K562 (cell line): ENCODE data around the gene ATP2A3. TPM values are rescaled to one million over a fixed set of nuclear protein-coding genes. Genes with fewer than 3 reads are reported as not detected.

Source experiments
- ATAC-seq: fragments of 200-7000 bp; cut with Tn5 transposase; 3 replicates; pipeline ENCODE4 v1.9.1; 2020; ENCODE audit warnings: moderate library complexity
- BruUV-seq: library from RNA; stranded (reverse); fragments of 400-500 nt; replicated peaks from 2 replicates; lab custom pipeline; 2021; lab: Mats Ljungman, UMichigan
- CTCF ChIA-PET: fragments of 300-600 bp; formaldehyde crosslinking; extraction: SDS; loops from one replicate; lab custom pipeline; 2021; ENCODE audit warnings: low intra/inter-chr PET ratio; lab: Yijun Ruan, JAX
- POLR2A ChIA-PET: fragments of 300-600, 350-650 bp; sonication (Branson Sonifier 250); formaldehyde crosslinking; extraction: SDS; loops from one replicate; lab custom pipeline; 2021; ENCODE audit warnings: antibody characterized with exemption, inconsistent platforms; lab: Yijun Ruan, JAX
- DNase-seq, 4 experiments: peaks; one replicate each; pipeline versions ENCODE4 v3.0.0 to v3.0.0-alpha.2; 2011 to 2018; ENCODE audit warnings: low spot score in 3 of 4, mixed read lengths in 3 of 4; ENCODE audit errors: extremely low read depth in 1 of 4
- FAIRE-seq: peaks from 2 replicates; lab custom pipeline; 2011; peaks lifted over from hg19 to GRCh38; lab: Jason Lieb, UNC
- H2AFZ ChIP-seq: 2 replicates; pipeline ENCODE4 v1.6.0; 2011; ENCODE audit warnings: low read depth, low read length, control low read depth, inconsistent platforms
- H3K27ac ChIP-seq: fragments of 200-600 bp; 3 replicates; pipeline ENCODE4 v1.8.0; 2011; ENCODE audit warnings: low read depth, mild to moderate bottlenecking, control low read depth, inconsistent platforms, low read length, moderate library complexity, mixed read lengths; ENCODE audit errors: extremely low read depth
- H3K27me3 ChIP-seq, 2 experiments: fragments of 300-600 bp in 1 of 2; 2 replicates in 1 of 2; 3 replicates in 1 of 2; pipeline versions ENCODE4 v1.6.0 to v1.8.0; 2011; ENCODE audit warnings: inconsistent platforms in 2 of 2, low read length in 2 of 2, mild to moderate bottlenecking in 1 of 2, mixed read lengths in 1 of 2, moderate library complexity in 1 of 2; ENCODE audit not compliant: control insufficient read depth in 2 of 2, insufficient read depth in 2 of 2
- H3K36me3 ChIP-seq: fragments of 300-600 bp; 3 replicates; pipeline ENCODE4 v1.8.0; 2011; ENCODE audit warnings: mild to moderate bottlenecking, low read length, inconsistent platforms; ENCODE audit not compliant: control insufficient read depth, insufficient read depth
- H3K4me1 ChIP-seq, 2 experiments: fragments of 200-600 bp in 1 of 2; replicated peaks in 1 of 2; 2 replicates in 1 of 2; 3 replicates in 1 of 2; pipeline versions ENCODE4 v1.5.1 to v1.8.0; 2011; ENCODE audit warnings: inconsistent platforms in 2 of 2, low read length in 2 of 2, mild to moderate bottlenecking in 1 of 2, mixed read lengths in 1 of 2, moderate library complexity in 1 of 2; ENCODE audit not compliant: control insufficient read depth in 2 of 2, insufficient read depth in 2 of 2
- H3K4me2 ChIP-seq: 2 replicates; pipeline ENCODE4 v1.6.1; 2011; ENCODE audit warnings: low read length, control low read depth, inconsistent platforms, mixed read lengths; ENCODE audit not compliant: insufficient read depth
- H3K4me3 ChIP-seq: fragments of 200-600 bp; sonication (generic), shearing (Covaris generic); 2 replicates; pipeline ENCODE4 v1.5.1; 2016; ENCODE audit warnings: control low read depth, inconsistent platforms
- H3K79me2 ChIP-seq: fragments of 200-600 bp; 3 replicates; pipeline ENCODE4 v1.8.0; 2011; ENCODE audit warnings: low read length, inconsistent platforms; ENCODE audit not compliant: control insufficient read depth, insufficient read depth
- H3K9ac ChIP-seq, 2 experiments: 2 replicates each; pipeline versions ENCODE4 v1.6.0 to v1.6.1; 2011; ENCODE audit warnings: low read depth in 2 of 2, low read length in 2 of 2, control low read depth in 1 of 2, inconsistent platforms in 1 of 2, mild to moderate bottlenecking in 1 of 2, mixed read lengths in 1 of 2; ENCODE audit not compliant: insufficient read depth in 1 of 2
- H3K9me1 ChIP-seq: one replicate; pipeline ENCODE4 v1.6.0; 2011; ENCODE audit warnings: inconsistent platforms, mild to moderate bottlenecking, low read length, moderate library complexity; ENCODE audit not compliant: control insufficient read depth, insufficient read depth
- H3K9me3 ChIP-seq: replicated peaks from 2 replicates; pipeline ENCODE4 v1.5.1; 2011; ENCODE audit warnings: low read depth, low read length, inconsistent platforms; ENCODE audit not compliant: control insufficient read depth, insufficient read depth
- H4K20me1 ChIP-seq: replicated peaks from 2 replicates; pipeline ENCODE4 v1.6.1; 2011; ENCODE audit warnings: low read length, inconsistent platforms, mixed read lengths; ENCODE audit not compliant: control insufficient read depth, insufficient read depth
- BACH1 ChIP-seq: fragments of 200-800 bp; sonication (Bioruptor generic); IDR thresholded peaks from 2 replicates; pipeline ENCODE4 v1.6.1; 2016; ENCODE audit warnings: missing genetic modification characterization, missing compliant biosample characterization
- HBP1 ChIP-seq: fragments of 450-650 bp; formaldehyde crosslinking; IDR thresholded peaks from 2 replicates; pipeline ENCODE4 v1.4.0; 2022; ENCODE audit warnings: missing genetic modification characterization
- HMGN3 ChIP-seq: IDR thresholded peaks from 2 replicates; pipeline ENCODE4 v1.6.1; 2011; ENCODE audit warnings: borderline replicate concordance, low read depth, mild to moderate bottlenecking, mixed read lengths, low read length; ENCODE audit not compliant: insufficient read length; ENCODE audit errors: extremely low read depth
- ILK ChIP-seq: fragments of 450-650 bp; IDR thresholded peaks from 2 replicates; pipeline ENCODE4 v1.6.1; 2016; ENCODE audit warnings: missing genetic modification characterization, low read depth, mild to moderate bottlenecking, missing compliant biosample characterization, moderate library complexity, borderline replicate concordance
- KDM4B ChIP-seq, 2 experiments: fragments of 450-650 bp in 1 of 2; sonication (generic) in 1 of 2; IDR thresholded peaks; 2 replicates each; pipeline ENCODE4 v1.6.1; 2016 to 2017; ENCODE audit warnings: borderline replicate concordance in 2 of 2, antibody characterized with exemption in 1 of 2, low read depth in 1 of 2, mild to moderate bottlenecking in 1 of 2
- NFIC ChIP-seq: fragments of 450-650 bp; IDR thresholded peaks from 2 replicates; pipeline ENCODE4 v1.6.1; 2017; ENCODE audit warnings: mild to moderate bottlenecking, inconsistent platforms
- POLR2AphosphoS2 ChIP-seq: IDR thresholded peaks from 2 replicates; pipeline ENCODE4 v1.6.1; 2012; ENCODE audit warnings: low read length, improper control_type of control experiment
- POLR2G ChIP-seq: fragments of 200-400 bp; formaldehyde crosslinking; IDR thresholded peaks from 2 replicates; pipeline ENCODE4 v1.6.1; 2017; ENCODE audit warnings: low read depth, mild to moderate bottlenecking, antibody characterized with exemption, low read length, moderate library complexity
- RBFOX2 ChIP-seq: fragments of 200-400 bp; formaldehyde crosslinking; IDR thresholded peaks from 2 replicates; pipeline ENCODE4 v1.6.1; 2017; ENCODE audit warnings: low read depth, mild to moderate bottlenecking, low read length, moderate library complexity
- RBM22 ChIP-seq: fragments of 200-400 bp; formaldehyde crosslinking; IDR thresholded peaks from 2 replicates; pipeline ENCODE4 v1.6.1; 2018; ENCODE audit warnings: low read length, low read depth; ENCODE audit not compliant: poor library complexity, severe bottlenecking
- SNIP1 ChIP-seq: fragments of 450-650 bp; IDR thresholded peaks from 2 replicates; pipeline ENCODE4 v1.7.1; 2017; ENCODE audit warnings: low read depth, mild to moderate bottlenecking
- YY1 ChIP-seq, 3 experiments: IDR thresholded peaks; 2 replicates each; pipeline ENCODE4 v1.6.1; 2011; ENCODE audit warnings: low read length in 2 of 3, mild to moderate bottlenecking in 2 of 3, moderate library complexity in 2 of 3, borderline replicate concordance in 1 of 3, control low read depth in 1 of 3, low read depth in 1 of 3; ENCODE audit not compliant: insufficient read depth in 3 of 3, insufficient replicate concordance in 2 of 3, control insufficient read depth in 1 of 3, insufficient read length in 1 of 3; ENCODE audit errors: extremely low read depth in 1 of 3
- ZBTB8A ChIP-seq: fragments of 450-650 bp; IDR thresholded peaks from 2 replicates; pipeline ENCODE4 v1.6.1; 2018; ENCODE audit warnings: mild to moderate bottlenecking, moderate library complexity; ENCODE audit not compliant: partially characterized antibody
- ZNF140 ChIP-seq: fragments of 250-450 bp; sonication (Bioruptor Pico); IDR thresholded peaks from 2 replicates; pipeline ENCODE4 v1.8.0; 2021; ENCODE audit warnings: moderate library complexity, mild to moderate bottlenecking, inconsistent platforms
- ZNF408 ChIP-seq: fragments of 250-450 bp; sonication (Bioruptor Pico); IDR thresholded peaks from 2 replicates; pipeline ENCODE4 v1.4.0; 2020; ENCODE audit warnings: low read depth, mild to moderate bottlenecking, moderate library complexity
- ZNF551 ChIP-seq: fragments of 250-450 bp; sonication (Bioruptor Pico); IDR thresholded peaks from 2 replicates; pipeline ENCODE4 v1.5.0; 2021; ENCODE audit warnings: mild to moderate bottlenecking, moderate library complexity
- ZNF561 ChIP-seq: fragments of 450-650 bp; formaldehyde crosslinking; conservative IDR thresholded peaks from 2 replicates; pipeline ENCODE4 v1.4.0; 2020; ENCODE audit warnings: mild to moderate bottlenecking, moderate library complexity
- WGBS: fragments of 100-300 bp; shearing (Covaris generic); methylation state at CpG from one replicate; pipeline ENCODE4 v1.1.6; 2016; ENCODE audit warnings: low coverage, mixed read lengths; ENCODE audit not compliant: insufficient coverage; ENCODE audit errors: missing lambda C conversion rate; 5-methylcytosine and 5-hydroxymethylcytosine counted together
- in situ Hi-C: fragments of 300-500 bp; cut with MboI; formaldehyde crosslinking; loops from 4 replicates; pipeline ENCODE4 v1.15.0; 2018; ENCODE audit warnings: inconsistent platforms, mixed read lengths
- intact Hi-C: fragments of 100-400 bp; cut with micrococcal nuclease; formaldehyde crosslinking; loops from 2 replicates; pipeline ENCODE4 v1.14.2; 2022
- polyA plus RNA-seq, 8 experiments: library from polyadenylated mRNA; depleted of rRNA in 4 of 8; stranded (reverse) in 5 of 8; unstranded in 3 of 8; fragments of >200 nt; fragmentation: Nextera tagmentation in 2 of 8; fragmentation: Illumina TruSeq in 1 of 8; extraction: Ambion mirVana in 2 of 8; extraction: Trizol in 1 of 8; gene quantifications; 2 replicates each; pipeline versions ENCODE4 v1.2.1 to v1.2.3, GENCODE V29; 2011 to 2014; ENCODE audit warnings: inconsistent platforms in 1 of 8, missing spikeins in 1 of 8
- total RNA-seq, 7 experiments: library from RNA; depleted of rRNA in 6 of 7; stranded (reverse); fragments of >200 nt in 6 of 7; fragmentation: Illumina TruSeq in 2 of 7; extraction: Trizol in 2 of 7; gene quantifications; 2 replicates each; pipeline versions ENCODE4 v1.2.1 to v1.2.3, GENCODE V29; 2011 to 2021; ENCODE audit warnings: low replicate concordance in 1 of 7
- TF ChIP-seq, protein P1 (sequence below): fragments of 200-800 bp; sonication (Bioruptor generic); IDR thresholded peaks from 2 replicates; pipeline ENCODE4 v1.6.1; 2017; ENCODE audit warnings: missing genetic modification characterization, missing compliant biosample characterization

ATP2A3 gene
- total and polyA plus RNA-seq, 9 of the 15 experiments (the other 6 are each of a cell fraction or from before 2014, with no cell fraction given) = 0.65 to 103 (median 31.3) TPM

- CTCF ChIA-PET = no interaction called here
- Histone ChIP-seq H3K4me2 (peak overlapping the region; percentile 46; the same call in 1 of the 2 replicates), H3K27ac (peak overlapping the region; percentile 63; the same call in 2 of the 3 replicates), H3K4me3 (no peak overlapping the region), H3K27me3 (no peaks in the 10 kb centered on the region; a peak in 1 of 5 replicates), H3K79me2 (peaks cover 78% of the 10 kb centered on the region), H3K36me3 (peaks cover 28% of the 10 kb centered on the region; the same call in 2 of the 3 replicates), H3K9ac (peak overlapping the region; percentile 31 to 87; a peak in 3 of 4 replicates), H3K4me1 (peaks cover 42 to 74% of the 10 kb centered on the region in 2 experiments), H2AFZ (no peak overlapping the region), H4K20me1 (0 out of 2 replicates have a peak, but pooled peaks cover 8% of the 10 kb centered on the region), H3K9me1 (no peaks in the 10 kb centered on the region), H3K9me3 (no peaks in the 10 kb centered on the region)
- WGBS = 96% methylated on average over 10 of the region's 14 CpGs
- intact Hi-C loops (no loop called here), in situ Hi-C loops (no loop called here)
- POLR2A ChIA-PET = interaction anchor here (0.5 to 4.9 kb wide), 4 partner anchors 10 to 85 kb away, joined by 3 to 40 read pairs (median 3); no protein-coding TSS in a partner anchor
- no TSS peak for BruUV-seq
- DNase-seq (no peak), FAIRE-seq (no peak), ATAC-seq (no peak)
- TF ChIP-seq ILK (tag) (no peak), POLR2G (peak; percentile 73), SNIP1 (no peak), HBP1 (no peak), ZNF561 (CRISPR knock-in tag) (no peak), ZBTB8A (no peak), YY1 (IDR thresholded peaks at IDR 0.05; ENCODE audit: borderline replicate concordance in 1 of 3, control insufficient read depth in 1 of 3, extremely low read depth in 1 of 3, insufficient read depth in 3 of 3, insufficient read length in 1 of 3, insufficient replicate concordance in 2 of 3, low read depth in 1 of 3, low read length in 2 of 3) (no peak), HMGN3 (no peak), KDM4B (IDR thresholded peaks at IDR 0.05; ENCODE audit: borderline replicate concordance in 2 of 2, low read depth in 1 of 2) (no peak), RBM22 (peak; percentile 62), POLR2AphosphoS2 (no peak), RBFOX2 (peak; percentile 66), NFIC (peak; percentile 41; the same call in 1 of the 2 replicates), ZNF140 (CRISPR knock-in tag) (no peak), BACH1 (tag) (no peak), ZNF551 (CRISPR knock-in tag) (no peak), ZNF408 (CRISPR knock-in tag) (no peak)
- TF ChIP-seq, protein P1, sequence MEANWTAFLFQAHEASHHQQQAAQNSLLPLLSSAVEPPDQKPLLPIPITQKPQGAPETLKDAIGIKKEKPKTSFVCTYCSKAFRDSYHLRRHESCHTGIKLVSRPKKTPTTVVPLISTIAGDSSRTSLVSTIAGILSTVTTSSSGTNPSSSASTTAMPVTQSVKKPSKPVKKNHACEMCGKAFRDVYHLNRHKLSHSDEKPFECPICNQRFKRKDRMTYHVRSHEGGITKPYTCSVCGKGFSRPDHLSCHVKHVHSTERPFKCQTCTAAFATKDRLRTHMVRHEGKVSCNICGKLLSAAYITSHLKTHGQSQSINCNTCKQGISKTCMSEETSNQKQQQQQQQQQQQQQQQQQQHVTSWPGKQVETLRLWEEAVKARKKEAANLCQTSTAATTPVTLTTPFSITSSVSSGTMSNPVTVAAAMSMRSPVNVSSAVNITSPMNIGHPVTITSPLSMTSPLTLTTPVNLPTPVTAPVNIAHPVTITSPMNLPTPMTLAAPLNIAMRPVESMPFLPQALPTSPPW (CRISPR knock-in tag) = no peak
Measured at GRCh38 chr17:3959921-3960601, 4.2 kb downstream of the ATP2A3 start.
